Neutrophil (primary cell): ENCODE measurements around the gene PRAMEF33.
"Not testable (repeated sequence)": the region's sequence is repeated elsewhere in the genome, so short reads cannot be mapped to it uniquely, and the experiment has no call there.

Experiments
- H3K27ac ChIP-seq: fragments of 200-600 bp; sonication (generic); 2 replicates; pipeline ENCODE4 v1.5.1; 2016; ENCODE audit warnings: mild to moderate bottlenecking, moderate library complexity
- H3K27me3 ChIP-seq: fragments of 200-600 bp; sonication (generic); 2 replicates; pipeline ENCODE4 v1.6.0; 2016; ENCODE audit warnings: mild to moderate bottlenecking
- H3K36me3 ChIP-seq: fragments of 200-600 bp; sonication (generic); 2 replicates; pipeline ENCODE4 v1.5.1; 2017
- H3K4me1 ChIP-seq, 2 experiments: fragments of 200-600 bp in 1 of 2; sonication (generic) in 1 of 2; 1 replicate in 1 of 2; 2 replicates in 1 of 2; pipeline versions ENCODE4 v1.5.1 to v1.6.1; 2013 to 2016; ENCODE audit warnings: low read depth in 1 of 2, low read length in 1 of 2, mild to moderate bottlenecking in 1 of 2, moderate library complexity in 1 of 2; ENCODE audit not compliant: control insufficient read depth in 1 of 2, insufficient read depth in 1 of 2
- H3K4me3 ChIP-seq, 2 experiments: fragments of 200-600 bp in 1 of 2; sonication (generic) in 1 of 2; 1 replicate in 1 of 2; 2 replicates in 1 of 2; pipeline ENCODE4 v1.5.1; 2013 to 2016; ENCODE audit warnings: low read depth in 1 of 2, low read length in 1 of 2, mild to moderate bottlenecking in 1 of 2, moderate library complexity in 1 of 2
- H3K9me3 ChIP-seq: fragments of 200-600 bp; sonication (generic); 2 replicates; pipeline ENCODE4 v1.5.1; 2016

Gene PRAMEF33

GRCh38 chr1:13353476-13353875 lies 50.1 kb downstream of the PRAMEF33 start:
- not testable (repeated sequence) for H3K27me3 ChIP-seq, H3K4me1 ChIP-seq, H3K36me3 ChIP-seq, H3K27ac ChIP-seq, H3K9me3 ChIP-seq, H3K4me3 ChIP-seq

DNA sequence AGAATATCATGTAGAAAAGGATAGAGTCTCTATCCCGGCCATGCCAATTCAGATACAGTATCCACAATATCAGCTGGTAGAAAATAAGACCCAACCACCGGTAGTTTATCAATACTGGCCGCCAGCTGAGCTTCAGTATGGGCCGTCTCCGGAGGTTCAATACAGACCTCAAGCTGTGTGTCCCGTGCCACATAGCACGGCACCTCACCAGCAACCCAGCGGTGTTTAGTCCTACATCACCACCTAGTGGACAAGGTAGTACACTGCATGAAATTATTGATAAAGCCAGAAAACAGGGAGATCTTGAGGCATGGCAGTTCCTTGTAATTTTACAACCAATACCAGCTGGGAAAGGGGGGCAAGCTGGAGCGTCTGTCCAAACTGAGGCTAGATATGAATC lies 51.1 kb downstream of the PRAMEF33 start:
- H3K27me3 ChIP-seq, H3K36me3 ChIP-seq, H3K4me3 ChIP-seq, H3K27ac ChIP-seq, H3K4me1 ChIP-seq, H3K9me3 ChIP-seq: not testable (repeated sequence)

- not testable (repeated sequence) for H3K27me3 ChIP-seq, H3K4me3 ChIP-seq, H3K36me3 ChIP-seq, H3K27ac ChIP-seq, H3K4me1 ChIP-seq, H3K9me3 ChIP-seq
These were observed 53.4 kb downstream of the PRAMEF33 start for GRCh38 chr1:13356774-13357173.
